HepG2 (cell line): Measurements from ENCODE around the gene MKS1. TPM values are rescaled to one million over a fixed set of nuclear protein-coding genes. Genes with fewer than 3 reads are reported as not detected.

Experiments
- AGO2 ChIP-seq: fragments of 200-400 bp; formaldehyde crosslinking; optimal IDR thresholded peaks from 2 replicates; pipeline ENCODE3; 2017; ENCODE audit warnings: mild to moderate bottlenecking, low read depth, low read length, moderate library complexity
- ATF7 ChIP-seq, 2 experiments: fragments of 450-650 bp in 1 of 2; sonication (generic) in 1 of 2; formaldehyde crosslinking in 1 of 2; IDR thresholded peaks; 2 replicates each; pipeline versions ENCODE4 v1.4.0 to v1.6.1; 2016 to 2020; ENCODE audit warnings: antibody characterized with exemption in 1 of 2, mild to moderate bottlenecking in 1 of 2, missing genetic modification reagents in 1 of 2
- FOXA1 ChIP-seq, 2 experiments: fragments of 450-650 bp in 1 of 2; sonication (generic) in 1 of 2; formaldehyde crosslinking in 1 of 2; IDR thresholded peaks; 2 replicates each; pipeline versions ENCODE4 v1.4.0 to v1.6.1; 2016 to 2020; ENCODE audit warnings: missing genetic modification reagents in 1 of 2
- HDAC2 ChIP-seq: sonication (generic); formaldehyde crosslinking; IDR thresholded peaks from 2 replicates; pipeline ENCODE4 v1.4.0; 2020; ENCODE audit warnings: missing genetic modification reagents
- HNRNPUL1 ChIP-seq: fragments of 200-400 bp; formaldehyde crosslinking; IDR thresholded peaks from 2 replicates; pipeline ENCODE4 v1.6.1; 2017; ENCODE audit warnings: low read depth, mild to moderate bottlenecking, low read length, moderate library complexity
- KMT2A ChIP-seq: sonication (generic); formaldehyde crosslinking; IDR thresholded peaks from 2 replicates; pipeline ENCODE4 v1.4.0; 2020; ENCODE audit warnings: missing genetic modification reagents
- NCOA1 ChIP-seq: sonication (generic); formaldehyde crosslinking; IDR thresholded peaks from 2 replicates; pipeline ENCODE4 v1.9.0; 2021; ENCODE audit warnings: missing genetic modification reagents
- XRCC5 ChIP-seq: fragments of 200-400 bp; formaldehyde crosslinking; optimal IDR thresholded peaks from 2 replicates; pipeline ENCODE3; 2017; ENCODE audit warnings: mild to moderate bottlenecking, low read length
- ZNF777 ChIP-seq: sonication (generic); formaldehyde crosslinking; IDR thresholded peaks from 2 replicates; pipeline ENCODE4 v1.4.0; 2020; ENCODE audit warnings: missing genetic modification reagents
- ZSCAN30 ChIP-seq: sonication (generic); formaldehyde crosslinking; IDR thresholded peaks from 2 replicates; pipeline ENCODE4 v1.5.0; 2020; ENCODE audit warnings: mild to moderate bottlenecking, missing genetic modification reagents
- polyA plus RNA-seq, 8 experiments: library from polyadenylated mRNA; depleted of rRNA in 3 of 8; stranded (reverse) in 7 of 8; unstranded in 1 of 8; fragments of >200 nt; fragmentation: Illumina TruSeq in 4 of 8; extraction: Trizol in 4 of 8; gene quantifications; 2 replicates each; pipeline versions ENCODE4 v1.2.1 to v1.2.3, GENCODE V29; 2011 to 2016; ENCODE audit warnings: low read depth in 4 of 8, missing spikeins in 1 of 8, mixed read lengths in 1 of 8; ENCODE audit not compliant: insufficient read depth in 1 of 8
- total RNA-seq, 5 experiments: library from RNA; depleted of rRNA; stranded (reverse); fragments of >200 nt; fragmentation: Illumina TruSeq; extraction: Trizol; gene quantifications; 2 replicates each; pipeline ENCODE4 v1.2.3, GENCODE V29; 2016; ENCODE audit warnings: low read depth in 1 of 5
- TF ChIP-seq, protein P1 (sequence below): sonication (generic); formaldehyde crosslinking; IDR thresholded peaks from 2 replicates; pipeline ENCODE4 v1.9.0; 2022; ENCODE audit warnings: missing genetic modification reagents, mild to moderate bottlenecking, borderline replicate concordance
- TF ChIP-seq, protein P2 (sequence below): IDR thresholded peaks from 2 replicates; pipeline ENCODE4 v1.6.1; 2016; ENCODE audit warnings: mild to moderate bottlenecking, missing biosample characterization, missing genetic modification reagents
- TF ChIP-seq, protein P3 (sequence below): sonication (generic); formaldehyde crosslinking; IDR thresholded peaks from 2 replicates; pipeline ENCODE4 v1.5.0; 2020; ENCODE audit warnings: mild to moderate bottlenecking, missing genetic modification reagents
- TF ChIP-seq, protein P4 (sequence below): sonication (generic); formaldehyde crosslinking; IDR thresholded peaks from 2 replicates; pipeline ENCODE4 v1.5.1; 2020; ENCODE audit warnings: missing genetic modification reagents, mild to moderate bottlenecking, borderline replicate concordance
- TF ChIP-seq, protein P5 (sequence below): sonication (generic); formaldehyde crosslinking; IDR thresholded peaks from 2 replicates; pipeline ENCODE4 v1.5.0; 2020; ENCODE audit warnings: mild to moderate bottlenecking, low read depth, missing genetic modification reagents, borderline replicate concordance
- TF ChIP-seq, protein P6 (sequence below): sonication (generic); formaldehyde crosslinking; IDR thresholded peaks from 2 replicates; pipeline ENCODE4 v1.5.0; 2020; ENCODE audit warnings: mild to moderate bottlenecking, missing genetic modification reagents, moderate library complexity

Gene MKS1
- total and polyA plus RNA-seq, 2 of the 13 experiments (the other 11 are each of a cell fraction or from before 2014, with no cell fraction given): 16.1 to 26.3 TPM

DNA sequence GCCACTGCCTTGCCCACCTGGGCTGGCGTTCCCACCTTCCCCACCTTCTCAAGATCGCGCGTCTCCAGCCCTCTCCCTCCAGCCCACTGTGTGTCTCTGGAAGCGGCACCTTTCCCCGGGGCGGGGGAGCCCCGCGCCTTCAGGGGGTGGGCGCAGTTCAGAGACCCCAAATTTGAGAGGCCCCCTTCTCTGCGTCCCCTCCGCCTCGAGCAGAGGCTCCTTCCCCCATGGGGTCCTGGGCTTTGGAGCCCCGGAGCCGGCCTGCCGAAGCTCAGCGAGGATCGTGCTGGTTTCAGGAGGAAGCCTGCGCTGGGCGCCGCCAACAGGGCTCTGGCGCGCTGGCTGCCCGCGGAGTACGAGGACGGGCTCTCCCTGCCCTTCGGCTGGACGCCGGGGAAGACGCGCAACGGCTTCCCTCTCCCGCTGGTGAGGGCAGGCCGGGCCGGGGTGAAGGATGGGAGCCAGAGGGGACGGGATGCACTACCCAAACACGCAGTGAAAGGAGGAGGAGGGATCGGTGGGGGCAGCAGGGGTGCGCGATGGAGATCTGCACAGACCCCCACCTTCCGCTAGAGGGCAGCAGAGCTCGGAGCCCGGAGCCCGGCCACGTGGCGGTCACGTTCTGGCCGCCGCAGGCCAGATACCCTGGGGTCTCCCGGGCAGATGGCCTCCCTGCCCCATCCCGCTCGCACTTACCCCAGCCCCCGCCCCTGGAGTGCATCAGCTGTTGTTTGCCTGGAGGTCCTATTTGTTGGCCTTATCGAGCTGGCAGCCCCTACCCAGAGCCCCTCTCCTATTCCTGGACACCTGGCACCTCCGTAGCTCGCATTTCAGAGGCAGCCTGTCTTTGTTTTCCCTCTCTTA, 30.4 kb upstream of the MKS1 start (continued):
- 0 out of 2 replicates have a peak, but pooled peaks have one; percentile 48 for TF ChIP-seq ZNF777
- no peak for TF ChIP-seq AGO2
- no peak for TF ChIP-seq ATF7 (IDR thresholded peaks at IDR 0.05)
- TF ChIP-seq ATF7 (CRISPR knock-in tag; IDR thresholded peaks at IDR 0.05): no peak
- TF ChIP-seq, protein P1, sequence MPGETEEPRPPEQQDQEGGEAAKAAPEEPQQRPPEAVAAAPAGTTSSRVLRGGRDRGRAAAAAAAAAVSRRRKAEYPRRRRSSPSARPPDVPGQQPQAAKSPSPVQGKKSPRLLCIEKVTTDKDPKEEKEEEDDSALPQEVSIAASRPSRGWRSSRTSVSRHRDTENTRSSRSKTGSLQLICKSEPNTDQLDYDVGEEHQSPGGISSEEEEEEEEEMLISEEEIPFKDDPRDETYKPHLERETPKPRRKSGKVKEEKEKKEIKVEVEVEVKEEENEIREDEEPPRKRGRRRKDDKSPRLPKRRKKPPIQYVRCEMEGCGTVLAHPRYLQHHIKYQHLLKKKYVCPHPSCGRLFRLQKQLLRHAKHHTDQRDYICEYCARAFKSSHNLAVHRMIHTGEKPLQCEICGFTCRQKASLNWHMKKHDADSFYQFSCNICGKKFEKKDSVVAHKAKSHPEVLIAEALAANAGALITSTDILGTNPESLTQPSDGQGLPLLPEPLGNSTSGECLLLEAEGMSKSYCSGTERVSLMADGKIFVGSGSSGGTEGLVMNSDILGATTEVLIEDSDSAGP (CRISPR knock-in tag): no peak; the same call in none of the 2 replicates
- TF ChIP-seq, protein P2, sequence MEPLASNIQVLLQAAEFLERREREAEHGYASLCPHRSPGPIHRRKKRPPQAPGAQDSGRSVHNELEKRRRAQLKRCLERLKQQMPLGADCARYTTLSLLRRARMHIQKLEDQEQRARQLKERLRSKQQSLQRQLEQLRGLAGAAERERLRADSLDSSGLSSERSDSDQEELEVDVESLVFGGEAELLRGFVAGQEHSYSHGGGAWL (CRISPR knock-in tag): peak; percentile 95
- TF ChIP-seq XRCC5: peak; percentile 66
- no peak for TF ChIP-seq HDAC2 (CRISPR knock-in tag)
- TF ChIP-seq, protein P3, sequence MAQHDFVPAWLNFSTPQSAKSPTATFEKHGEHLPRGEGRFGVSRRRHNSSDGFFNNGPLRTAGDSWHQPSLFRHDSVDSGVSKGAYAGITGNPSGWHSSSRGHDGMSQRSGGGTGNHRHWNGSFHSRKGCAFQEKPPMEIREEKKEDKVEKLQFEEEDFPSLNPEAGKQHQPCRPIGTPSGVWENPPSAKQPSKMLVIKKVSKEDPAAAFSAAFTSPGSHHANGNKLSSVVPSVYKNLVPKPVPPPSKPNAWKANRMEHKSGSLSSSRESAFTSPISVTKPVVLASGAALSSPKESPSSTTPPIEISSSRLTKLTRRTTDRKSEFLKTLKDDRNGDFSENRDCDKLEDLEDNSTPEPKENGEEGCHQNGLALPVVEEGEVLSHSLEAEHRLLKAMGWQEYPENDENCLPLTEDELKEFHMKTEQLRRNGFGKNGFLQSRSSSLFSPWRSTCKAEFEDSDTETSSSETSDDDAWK (CRISPR knock-in tag): no peak
- TF ChIP-seq, protein P4, sequence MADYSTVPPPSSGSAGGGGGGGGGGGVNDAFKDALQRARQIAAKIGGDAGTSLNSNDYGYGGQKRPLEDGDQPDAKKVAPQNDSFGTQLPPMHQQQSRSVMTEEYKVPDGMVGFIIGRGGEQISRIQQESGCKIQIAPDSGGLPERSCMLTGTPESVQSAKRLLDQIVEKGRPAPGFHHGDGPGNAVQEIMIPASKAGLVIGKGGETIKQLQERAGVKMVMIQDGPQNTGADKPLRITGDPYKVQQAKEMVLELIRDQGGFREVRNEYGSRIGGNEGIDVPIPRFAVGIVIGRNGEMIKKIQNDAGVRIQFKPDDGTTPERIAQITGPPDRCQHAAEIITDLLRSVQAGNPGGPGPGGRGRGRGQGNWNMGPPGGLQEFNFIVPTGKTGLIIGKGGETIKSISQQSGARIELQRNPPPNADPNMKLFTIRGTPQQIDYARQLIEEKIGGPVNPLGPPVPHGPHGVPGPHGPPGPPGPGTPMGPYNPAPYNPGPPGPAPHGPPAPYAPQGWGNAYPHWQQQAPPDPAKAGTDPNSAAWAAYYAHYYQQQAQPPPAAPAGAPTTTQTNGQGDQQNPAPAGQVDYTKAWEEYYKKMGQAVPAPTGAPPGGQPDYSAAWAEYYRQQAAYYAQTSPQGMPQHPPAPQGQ: no peak
- TF ChIP-seq, protein P5, sequence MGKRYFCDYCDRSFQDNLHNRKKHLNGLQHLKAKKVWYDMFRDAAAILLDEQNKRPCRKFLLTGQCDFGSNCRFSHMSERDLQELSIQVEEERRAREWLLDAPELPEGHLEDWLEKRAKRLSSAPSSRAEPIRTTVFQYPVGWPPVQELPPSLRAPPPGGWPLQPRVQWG: no peak
- TF ChIP-seq HNRNPUL1: no peak
- TF ChIP-seq ZSCAN30 (CRISPR knock-in tag): no peak
- peak; percentile 31; the same call in 1 of the 2 replicates for TF ChIP-seq KMT2A (CRISPR knock-in tag)
- TF ChIP-seq, protein P6, sequence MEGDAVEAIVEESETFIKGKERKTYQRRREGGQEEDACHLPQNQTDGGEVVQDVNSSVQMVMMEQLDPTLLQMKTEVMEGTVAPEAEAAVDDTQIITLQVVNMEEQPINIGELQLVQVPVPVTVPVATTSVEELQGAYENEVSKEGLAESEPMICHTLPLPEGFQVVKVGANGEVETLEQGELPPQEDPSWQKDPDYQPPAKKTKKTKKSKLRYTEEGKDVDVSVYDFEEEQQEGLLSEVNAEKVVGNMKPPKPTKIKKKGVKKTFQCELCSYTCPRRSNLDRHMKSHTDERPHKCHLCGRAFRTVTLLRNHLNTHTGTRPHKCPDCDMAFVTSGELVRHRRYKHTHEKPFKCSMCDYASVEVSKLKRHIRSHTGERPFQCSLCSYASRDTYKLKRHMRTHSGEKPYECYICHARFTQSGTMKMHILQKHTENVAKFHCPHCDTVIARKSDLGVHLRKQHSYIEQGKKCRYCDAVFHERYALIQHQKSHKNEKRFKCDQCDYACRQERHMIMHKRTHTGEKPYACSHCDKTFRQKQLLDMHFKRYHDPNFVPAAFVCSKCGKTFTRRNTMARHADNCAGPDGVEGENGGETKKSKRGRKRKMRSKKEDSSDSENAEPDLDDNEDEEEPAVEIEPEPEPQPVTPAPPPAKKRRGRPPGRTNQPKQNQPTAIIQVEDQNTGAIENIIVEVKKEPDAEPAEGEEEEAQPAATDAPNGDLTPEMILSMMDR (CRISPR knock-in tag): peak; percentile 87
- no peak for TF ChIP-seq NCOA1 (CRISPR knock-in tag)
- TF ChIP-seq FOXA1 (IDR thresholded peaks at IDR 0.05): no peak
- no peak for TF ChIP-seq FOXA1 (CRISPR knock-in tag; IDR thresholded peaks at IDR 0.05)
